ENCODE data around the gene AUNIP. TPM values are rescaled to one million over a fixed set of nuclear protein-coding genes. Genes with fewer than 3 reads are reported as not detected.

The AUNIP gene
- total RNA-seq: 5.5 and 6.5 TPM in 2 replicates

DNA sequence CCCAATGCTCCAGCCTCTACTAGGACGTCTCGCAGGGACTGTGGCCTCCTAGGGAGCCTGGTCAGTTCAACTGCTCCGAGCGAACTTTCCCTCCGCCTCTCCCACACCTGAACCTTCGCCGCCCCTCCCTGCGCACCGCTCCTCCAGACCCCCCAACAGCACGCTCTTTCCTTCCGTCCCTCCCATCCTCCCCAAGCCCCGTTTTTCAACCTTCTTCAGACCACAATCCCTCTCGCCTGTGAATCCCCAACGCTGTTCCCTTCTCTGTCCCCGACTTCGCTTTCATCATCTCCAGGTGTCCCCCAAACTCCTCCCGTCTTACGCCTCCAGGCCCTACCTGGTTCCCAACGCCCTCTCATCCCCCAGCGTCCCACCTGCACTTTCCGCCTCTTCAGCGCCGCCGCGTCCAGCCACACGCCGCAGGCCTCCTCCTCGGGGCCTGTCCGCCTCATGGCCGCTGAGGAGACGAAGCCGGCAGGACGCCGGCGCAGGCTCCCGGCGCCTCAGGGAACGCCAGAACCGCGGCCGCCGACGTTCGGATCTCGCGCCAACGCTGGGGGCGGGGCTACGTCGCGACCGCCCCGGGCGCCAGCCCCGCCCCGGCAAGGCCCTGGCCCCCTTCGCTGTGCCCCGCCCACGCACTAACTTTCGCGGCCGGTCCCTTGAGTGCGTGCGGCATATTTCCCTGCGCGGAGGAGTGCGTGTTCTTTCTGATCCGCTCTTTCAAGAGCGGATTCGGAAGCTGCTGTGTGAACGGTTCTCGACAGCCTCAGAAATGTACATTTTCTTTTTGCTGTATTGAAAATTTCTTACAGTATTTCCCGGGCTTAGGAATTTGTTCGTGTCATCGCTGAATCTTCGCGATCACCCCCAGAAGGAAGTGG lies at the start of gene AUNIP:
Gene AUNIP, minus strand, starts transcription at position 552 of the 884 bp plus-strand sequence. Its CDS starts 100 bp downstream, at position 452.
- intact Hi-C loops (cut with micrococcal nuclease): loop anchor here (1.0 to 2.0 kb wide), 8 partner anchors 16 to 429 kb away; partner anchors contain the start of genes CEP85, MACO1, PAFAH2 and PAQR7

- intact Hi-C loops (cut with micrococcal nuclease): loop anchor here (5.0 to 10.0 kb wide), 5 partner anchors 203 to 1267 kb away; partner anchors contain the start of genes CEP85, GPN2, PDIK1L and SRRM1
These were observed 49.8 kb upstream of the AUNIP start for GRCh38 chr1:25909040-25909439.

- intact Hi-C loops (cut with micrococcal nuclease): loop anchor here (5.0 to 10.0 kb wide), 5 partner anchors 204 to 1266 kb away; partner anchors contain the start of genes CEP85, GPN2, PDIK1L and SRRM1
These were observed 48.9 kb upstream of the AUNIP start for GRCh38 chr1:25908161-25908560.

GRCh38 chr1:25907601-25908000 lies 48.3 kb upstream of the AUNIP start:
- intact Hi-C loops (cut with micrococcal nuclease): loop anchor here (5.0 to 10.0 kb wide), 5 partner anchors 205 to 1265 kb away; partner anchors contain the start of genes CEP85, GPN2, PDIK1L and SRRM1

DNA sequence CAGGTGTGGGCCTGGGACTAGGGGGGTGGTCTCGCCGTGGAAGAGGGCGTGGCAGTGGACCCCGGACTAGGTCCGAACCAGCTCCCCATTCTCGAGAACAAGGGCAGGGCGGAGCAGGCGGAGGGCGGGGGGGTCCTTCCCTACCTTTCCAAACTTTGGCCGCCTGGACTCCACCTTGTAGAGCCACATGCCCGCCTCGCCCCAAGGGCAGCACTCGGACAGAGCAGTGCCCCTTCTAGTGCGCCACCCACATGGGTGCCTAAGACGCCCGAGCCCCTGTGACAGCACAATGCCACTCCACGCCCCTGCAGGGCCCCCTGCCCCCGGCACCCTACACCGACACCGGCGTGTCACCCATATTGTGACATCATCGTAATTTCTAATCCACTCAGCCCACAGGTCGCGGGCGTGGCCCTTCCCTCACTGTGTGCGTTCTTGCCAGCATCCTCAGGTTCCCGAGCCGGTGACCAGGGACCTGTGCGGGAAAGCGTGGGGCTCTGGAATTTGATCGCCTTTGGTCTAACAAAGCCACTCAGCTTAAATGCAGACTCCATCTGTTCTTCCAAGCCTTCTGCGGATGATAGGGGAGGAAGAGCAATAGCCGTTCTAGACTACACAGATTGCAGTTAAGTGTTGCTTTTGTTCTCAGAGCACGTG lies 47.5 kb upstream of the AUNIP start:
- intact Hi-C loops (cut with micrococcal nuclease): loop anchor here (1.0 to 10.0 kb wide), 7 partner anchors 16 to 1264 kb away; partner anchors contain the start of genes CEP85, GPN2, PDIK1L and SRRM1

- intact Hi-C loops (cut with micrococcal nuclease): loop anchor here (1.0 to 10.0 kb wide), 16 partner anchors 11 to 1867 kb away; partner anchors contain the start of genes AUNIP, CEP85, DHDDS and GPN2
These were observed 46.7 kb upstream of the AUNIP start, which contains the start of gene STMN1 for GRCh38 chr1:25905680-25906643. Gene STMN1 (minus strand): TSS chr1:25906419. CDS start chr1:25904676, 1,743 bp downstream.

GRCh38 chr1:25904943-25905679 lies 45.9 kb upstream of the AUNIP start:
- intact Hi-C loops (cut with micrococcal nuclease): loop anchor here (1.0 to 10.0 kb wide), 14 partner anchors 10 to 1868 kb away; partner anchors contain the start of genes AUNIP, CEP85, DHDDS and GPN2

DNA sequence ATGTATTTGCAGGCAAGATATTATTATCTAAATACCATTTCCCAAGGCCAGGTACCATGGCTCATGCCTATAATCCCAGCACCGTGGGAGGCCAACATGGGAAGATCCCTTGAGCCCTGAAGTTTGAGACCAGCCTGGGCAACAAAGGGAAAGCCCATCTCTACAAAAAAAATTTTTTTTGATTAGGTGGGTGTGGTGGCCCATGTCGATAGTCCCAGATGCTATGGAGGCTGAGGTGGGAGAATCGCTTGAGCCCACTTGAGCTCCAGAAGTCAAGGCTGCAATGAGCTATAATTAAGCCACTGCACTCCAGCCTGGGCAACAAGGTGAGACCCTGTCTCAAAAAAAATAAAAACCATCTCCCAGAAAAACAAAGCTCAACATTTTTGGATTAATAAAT lies 44.7 kb upstream of the AUNIP start:
- intact Hi-C loops (cut with micrococcal nuclease): loop anchor here (2.0 to 10.0 kb wide), 5 partner anchors 29 to 1869 kb away; partner anchors contain the start of genes GPN2, HMGN2, PAQR7 and STX12

DNA sequence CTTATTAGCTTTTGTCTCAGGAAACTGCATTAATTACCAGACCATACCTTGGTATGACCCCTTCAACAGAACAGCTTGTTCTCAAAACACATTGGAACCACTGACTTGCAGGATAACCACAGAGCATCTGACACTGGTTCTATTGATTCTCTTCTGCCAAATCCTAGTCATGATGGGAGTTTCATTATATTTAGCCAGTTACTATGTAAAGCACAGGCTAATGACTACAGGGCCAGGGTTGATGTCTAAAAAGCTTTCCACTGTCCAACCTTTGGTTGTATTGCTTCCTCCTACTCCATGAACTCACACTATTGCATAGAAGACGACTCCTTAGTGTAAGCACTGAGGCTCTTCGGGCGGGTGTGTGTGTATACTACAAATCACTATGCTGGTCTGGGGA lies 43.2 kb upstream of the AUNIP start:
- intact Hi-C loops (cut with micrococcal nuclease): loop anchor here (10.0 kb wide), 2 partner anchors 568 to 992 kb away; partner anchors contain the start of genes GPN2 and TMEM50A

GRCh38 chr1:25900219-25900618 lies 41.0 kb upstream of the AUNIP start:
- intact Hi-C loops (cut with micrococcal nuclease): loop anchor here (10.0 kb wide), 2 partner anchors 565 to 995 kb away; partner anchors contain the start of genes GPN2 and TMEM50A

GRCh38 chr1:25899792-25900191 lies 40.5 kb upstream of the AUNIP start:
- intact Hi-C loops (cut with micrococcal nuclease): loop anchor here (10.0 kb wide), 2 partner anchors 565 to 995 kb away; partner anchors contain the start of genes GPN2 and TMEM50A

DNA sequence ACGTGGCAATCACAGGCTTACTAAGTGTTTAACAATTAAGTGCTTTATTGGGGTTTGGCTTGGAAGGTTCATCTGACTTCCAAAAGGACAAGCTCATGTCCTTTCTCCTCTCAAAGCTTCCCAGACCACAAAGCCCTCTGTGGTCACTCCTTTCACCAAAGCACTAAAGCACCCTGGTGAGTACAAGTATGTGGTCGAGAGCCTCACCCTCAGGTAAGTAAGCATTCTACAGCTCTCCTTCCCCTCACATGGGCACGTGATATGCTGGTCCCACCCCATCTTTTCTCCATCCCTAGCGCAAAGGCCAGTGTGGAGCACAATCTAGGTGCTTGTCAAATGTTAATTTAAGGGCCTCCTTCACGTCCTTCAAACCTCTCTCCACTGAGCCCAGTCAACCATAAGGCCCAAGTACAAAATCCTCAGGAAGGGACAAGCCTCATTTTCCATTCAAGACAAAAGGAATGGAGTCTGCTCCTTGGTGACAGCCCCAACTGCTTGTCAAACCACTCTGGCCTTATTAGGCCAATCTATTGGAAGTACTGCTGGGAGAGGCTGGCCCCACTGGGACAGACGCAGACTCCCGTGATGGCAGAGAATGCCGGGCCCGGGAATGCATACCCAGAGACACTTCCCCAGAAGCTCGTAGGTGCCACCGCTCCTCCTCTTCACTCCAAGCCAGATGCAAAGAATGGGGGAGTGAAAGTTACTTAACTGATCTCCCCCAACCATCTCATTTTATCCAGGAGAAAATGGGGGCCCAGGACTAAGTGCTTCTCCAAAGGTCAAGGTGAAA lies 39.2 kb upstream of the AUNIP start:
- intact Hi-C loops (cut with micrococcal nuclease): no loop called here

DNA sequence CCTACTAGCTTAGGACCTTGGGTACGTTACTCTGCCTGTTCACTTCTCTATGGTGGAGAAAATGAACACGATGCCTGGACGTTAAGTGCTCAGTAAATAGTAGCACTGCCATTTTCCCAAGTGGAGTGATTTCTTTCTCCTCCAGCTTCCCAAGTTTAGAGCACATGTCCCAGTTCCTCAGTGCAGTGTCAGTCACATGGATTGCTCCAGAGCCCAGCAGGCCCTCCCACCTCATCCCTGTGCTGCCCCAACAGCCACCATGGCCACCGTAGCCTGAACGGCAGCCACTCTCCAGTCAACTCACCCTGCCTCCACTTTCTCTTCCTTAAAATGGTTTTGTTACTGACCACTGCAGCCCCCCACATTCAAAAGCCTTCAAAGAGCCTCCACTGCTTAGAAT lies 38.5 kb upstream of the AUNIP start:
- intact Hi-C loops (cut with micrococcal nuclease): no loop called here

- intact Hi-C loops (cut with micrococcal nuclease): no loop called here
These were observed 37.0 kb upstream of the AUNIP start for GRCh38 chr1:25896266-25896665.

GRCh38 chr1:25895365-25895990 lies 36.2 kb upstream of the AUNIP start:
- intact Hi-C loops (cut with micrococcal nuclease): loop anchor here (1.0 to 2.0 kb wide), 8 partner anchors 10 to 250 kb away; partner anchors contain the start of genes AUNIP, PAFAH2 and PAQR7

GRCh38 chr1:25893116-25893515 lies 33.9 kb upstream of the AUNIP start:
- intact Hi-C loops (cut with micrococcal nuclease): no loop called here

DNA sequence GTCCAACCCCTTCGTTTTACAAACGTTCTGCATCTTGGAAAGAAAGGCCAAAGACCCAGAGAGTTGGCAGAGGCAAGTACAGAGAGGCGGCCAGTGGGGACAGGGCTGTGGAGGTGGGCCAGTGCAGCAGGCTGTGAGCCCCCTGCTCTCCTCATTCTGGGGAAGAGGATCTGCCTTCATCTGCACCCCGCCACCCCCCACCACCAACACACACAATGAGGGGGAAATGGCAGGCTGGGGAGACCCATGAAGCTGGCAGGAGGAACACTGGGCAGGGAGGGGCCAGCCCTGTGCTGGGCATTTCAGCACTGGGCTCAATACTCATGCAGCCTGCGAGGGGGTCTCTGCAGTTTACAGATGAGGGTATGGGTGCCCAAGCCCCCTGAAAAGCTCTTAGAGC lies 32.3 kb upstream of the AUNIP start:
- intact Hi-C loops (cut with micrococcal nuclease): no loop called here

All from T-helper 1 cell treated with Interleukin-12 subunit alpha and Interleukin-12 subunit beta and Interleukin-4 antibody, amounts not matched to agents 30 ng/mL and 1 ng/mL, for 36 hours (primary cell).